Stimulated activated CD4-positive, alpha-beta T cell treated with anti-CD3 and anti-CD28 coated beads, Interleukin-12 subunit alpha, Interleukin-12 subunit beta, amount 100 ng/mL, for 24 hours (primary cell): Measurements from ENCODE around the gene DCP2.

ENCODE experiments used
- DNase-seq, 2 experiments: peaks; one replicate each; pipeline ENCODE4 v3.0.0-alpha.2; 2020; ENCODE audit warnings: low read depth in 2 of 2

The DCP2 gene

GRCh38 chr5:113020461-113021273 lies 44.1 kb downstream of the DCP2 start:
- no peak for DNase-seq

GRCh38 chr5:113022661-113023060 lies 46.1 kb downstream of the DCP2 start:
- DNase-seq: no peak

- no peak for DNase-seq
Observed at GRCh38 chr5:113024076-113024697, 47.6 kb downstream of the DCP2 start.

- DNase-seq: no peak
Observed at GRCh38 chr5:113025596-113025995, 49.0 kb downstream of the DCP2 start.

- no peak for DNase-seq
Observed at GRCh38 chr5:113026211-113026610, 49.6 kb downstream of the DCP2 start.

GRCh38 chr5:113027015-113027414 lies 50.4 kb downstream of the DCP2 start:
- no peak for DNase-seq

GRCh38 chr5:113027431-113027830 lies 50.8 kb downstream of the DCP2 start:
- no peak for DNase-seq

- DNase-seq: no peak
Observed at GRCh38 chr5:113029614-113030013, 53.0 kb downstream of the DCP2 start.

GRCh38 chr5:113031104-113031503 lies 54.5 kb downstream of the DCP2 start:
- no peak for DNase-seq

- DNase-seq: no peak
Observed at GRCh38 chr5:113031557-113031956, 55.0 kb downstream of the DCP2 start.

- DNase-seq: no peak
Observed at GRCh38 chr5:113034182-113034773, 57.7 kb downstream of the DCP2 start.

GRCh38 chr5:113035096-113035495 lies 58.5 kb downstream of the DCP2 start:
- no peak for DNase-seq

GRCh38 chr5:113036321-113036720 lies 59.7 kb downstream of the DCP2 start:
- DNase-seq: no peak

GRCh38 chr5:113036826-113037225 lies 60.2 kb downstream of the DCP2 start:
- no peak for DNase-seq

GRCh38 chr5:113038136-113038535 lies 61.5 kb downstream of the DCP2 start:
- DNase-seq: no peak

- DNase-seq: no peak
Observed at GRCh38 chr5:113038714-113039113, 62.1 kb downstream of the DCP2 start.

- DNase-seq: no peak
Observed at GRCh38 chr5:113039229-113039933, 62.8 kb downstream of the DCP2 start.

GRCh38 chr5:113039934-113040285 lies 63.3 kb downstream of the DCP2 start:
- DNase-seq: no peak

- no peak for DNase-seq
Observed at GRCh38 chr5:113040672-113041260, 64.2 kb downstream of the DCP2 start.

- no peak for DNase-seq
Observed at GRCh38 chr5:113042491-113043243, 66.1 kb downstream of the DCP2 start.

GRCh38 chr5:113043491-113043931 lies 66.9 kb downstream of the DCP2 start:
- DNase-seq: peak in 1 of 2 experiments; percentile 6
